Colonic mucosa (tissue), 4 donors: ENCODE data around the gene SMC3. TPM values are rescaled to one million over a fixed set of nuclear protein-coding genes. Genes with fewer than 3 reads are reported as not detected.

ENCODE experiments used
- DNase-seq: peaks from one replicate; pipeline ENCODE4 v3.0.0-alpha.2; 2020
- H3K27ac ChIP-seq: fragments of 200-600 bp; one replicate; pipeline ENCODE4 v1.8.0; 2021
- H3K27me3 ChIP-seq: fragments of 200-600 bp; one replicate; pipeline ENCODE4 v1.8.0; 2021
- H3K36me3 ChIP-seq: fragments of 200-600 bp; one replicate; pipeline ENCODE4 v1.8.0; 2021
- H3K4me1 ChIP-seq: fragments of 200-600 bp; one replicate; pipeline ENCODE4 v1.8.0; 2021; ENCODE audit warnings: mild to moderate bottlenecking
- H3K4me3 ChIP-seq: fragments of 200-600 bp; one replicate; pipeline ENCODE4 v1.8.0; 2021
- H3K9ac ChIP-seq, 2 donors: one replicate each; pipeline ENCODE4 v1.7.0; 2013; ENCODE audit warnings: control low read depth in 2 of 2, low read depth in 2 of 2, low read length in 2 of 2
- H3K9me3 ChIP-seq: fragments of 200-600 bp; one replicate; pipeline ENCODE4 v1.8.0; 2021
- CTCF ChIP-seq: fragments of 200-600 bp; IDR thresholded peaks from one replicate; pipeline ENCODE4 v1.8.0; 2022; ENCODE audit warnings: antibody characterized with exemption, mild to moderate bottlenecking
- intact Hi-C: fragments of 100-400 bp; cut with DNase I; formaldehyde crosslinking; loops from one replicate; pipeline ENCODE4 v1.14.1; 2022
- total RNA-seq, 2 donors: library from RNA; stranded (reverse); fragmentation: NEBNext Ultra II Directional in 1 of 2; extraction: Animal tissue kit (Norgen Biotek cat#: 25700) in 1 of 2; gene quantifications; one replicate each; pipeline ENCODE4 v1.2.1, GENCODE V29; 2021
- donor health status: healthy.
- donor health status: DM: no; HTN: no; CAD: no.
- donor health status: DM: no; HTN: no; CAD: no.

SMC3 gene
- 10 to 100 TPM; 26.9 to 33.0 TPM for total RNA-seq

DNA sequence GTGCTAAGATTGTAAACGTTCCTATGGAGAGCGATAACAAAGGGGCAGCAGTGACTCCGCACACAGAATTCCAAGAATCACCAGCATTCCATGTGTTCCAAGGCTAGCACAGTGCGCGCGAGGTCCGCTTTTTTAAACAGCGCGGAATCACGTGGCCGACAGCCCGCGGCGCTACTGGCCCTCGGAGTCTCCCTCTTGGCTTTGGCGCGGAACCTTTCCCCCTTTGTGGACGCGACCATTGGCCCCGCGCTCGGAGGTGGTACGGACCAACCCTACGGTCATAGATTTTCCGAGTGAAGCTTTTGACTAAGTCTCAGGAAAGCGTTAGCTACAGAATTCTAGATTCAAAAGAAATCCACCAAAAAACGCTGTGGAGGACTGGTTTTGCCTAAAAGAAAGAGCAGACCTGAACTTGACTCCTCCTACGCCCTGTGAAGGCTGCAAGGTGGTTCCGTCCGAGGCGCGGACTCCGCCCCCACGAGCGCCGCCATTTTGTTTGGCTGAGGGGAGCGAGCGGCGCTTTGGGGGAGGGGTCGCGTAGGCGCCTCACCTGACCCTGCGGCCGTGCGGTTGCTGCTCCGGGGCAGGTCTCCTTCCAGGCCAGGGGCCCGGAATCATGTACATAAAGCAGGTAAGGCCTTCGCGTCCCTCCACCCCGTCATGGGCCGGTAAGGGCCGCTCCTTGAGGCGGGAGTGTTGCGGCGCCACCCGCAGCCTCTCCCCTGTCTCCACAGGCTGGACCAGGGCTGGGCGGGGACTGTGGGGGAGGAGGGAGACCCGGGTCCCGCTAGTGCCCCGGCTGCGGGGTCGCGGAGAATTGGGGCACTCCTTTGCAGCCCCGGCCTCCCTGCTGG lies at the start of gene SMC3:
Gene SMC3, plus strand, starts transcription at position 495 of the 854 bp plus-strand sequence. Its CDS starts 122 bp downstream, at position 617.
- Histone ChIP-seq H3K27me3 (no peaks in the 10 kb centered on the region), H3K9me3 (no peaks in the 10 kb centered on the region), H3K27ac (peak within 1 kb of the TSS; percentile 76), H3K36me3 (no peaks in the 10 kb centered on the region), H3K9ac (peak within 1 kb of the TSS; percentile 84 to 94), H3K4me1 (peaks cover 5% of the 10 kb centered on the region), H3K4me3 (peak within 1 kb of the TSS; percentile 75)
- DNase-seq = peak; percentile 94
- intact Hi-C loops = no loop called here
- no peak for TF ChIP-seq CTCF

GRCh38 chr10:110522365-110522988 lies 45.0 kb upstream of the SMC3 start:
- intact Hi-C loops = no loop called here
- H3K9ac ChIP-seq = no peak overlapping the region
- H3K27me3 ChIP-seq = no peaks in the 10 kb centered on the region
- no peaks in the 10 kb centered on the region for H3K9me3 ChIP-seq
- H3K4me1 ChIP-seq = no peaks in the 10 kb centered on the region
- H3K36me3 ChIP-seq = no peaks in the 10 kb centered on the region
- H3K4me3 ChIP-seq = no peak overlapping the region
- TF ChIP-seq CTCF = no peak
- no peak for DNase-seq
- H3K27ac ChIP-seq = no peak overlapping the region

- Histone ChIP-seq H3K9ac (no peak overlapping the region), H3K9me3 (no peaks in the 10 kb centered on the region), H3K27ac (no peak overlapping the region), H3K4me3 (no peak overlapping the region), H3K36me3 (no peaks in the 10 kb centered on the region), H3K27me3 (no peaks in the 10 kb centered on the region), H3K4me1 (no peaks in the 10 kb centered on the region)
- intact Hi-C loops = no loop called here
- no peak for TF ChIP-seq CTCF
- no peak for DNase-seq
Measured at GRCh38 chr10:110523736-110524135, 43.8 kb upstream of the SMC3 start.

GRCh38 chr10:110524179-110524858 lies 43.2 kb upstream of the SMC3 start:
- Histone ChIP-seq H3K4me3 (no peak overlapping the region), H3K36me3 (no peaks in the 10 kb centered on the region), H3K9me3 (no peaks in the 10 kb centered on the region), H3K27me3 (no peaks in the 10 kb centered on the region), H3K27ac (no peak overlapping the region), H3K4me1 (no peaks in the 10 kb centered on the region), H3K9ac (no peak overlapping the region)
- no peak for TF ChIP-seq CTCF
- DNase-seq = no peak
- intact Hi-C loops = no loop called here

DNA sequence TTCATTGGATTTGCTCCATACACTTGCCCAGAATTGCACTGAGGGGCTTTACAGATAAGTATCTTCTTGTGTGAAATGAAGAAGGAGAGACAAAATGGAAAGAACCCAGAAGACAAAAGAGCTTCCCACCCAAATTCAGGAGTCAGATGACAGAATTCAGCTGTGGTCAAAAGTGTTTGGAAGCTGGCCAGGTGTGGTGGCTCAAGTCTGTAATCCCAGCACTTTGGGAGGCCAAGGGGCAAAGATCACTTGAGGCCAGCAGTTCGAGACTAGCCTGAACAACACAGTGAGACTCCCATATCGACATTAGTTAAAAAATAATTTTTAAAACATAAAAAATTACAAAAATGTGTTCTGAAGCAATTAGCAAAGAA lies 42.6 kb upstream of the SMC3 start:
- Histone ChIP-seq H3K4me1 (no peaks in the 10 kb centered on the region), H3K9me3 (no peaks in the 10 kb centered on the region), H3K9ac (no peak overlapping the region), H3K4me3 (no peak overlapping the region), H3K27me3 (no peaks in the 10 kb centered on the region), H3K27ac (no peak overlapping the region), H3K36me3 (no peaks in the 10 kb centered on the region)
- DNase-seq = no peak
- TF ChIP-seq CTCF = no peak
- intact Hi-C loops = no loop called here
